RKO (cell line): ENCODE measurements around the gene ZCCHC9.
A peak's percentile ranks its signal among the peaks of the same experiment; 100 is the strongest.
"Not testable (repeated sequence)": the region's sequence is repeated elsewhere in the genome, so short reads cannot be mapped to it uniquely, and the experiment has no call there.

Experiments used
- DNase-seq: peaks from one replicate; pipeline ENCODE4 v3.0.0-alpha.2; 2016; ENCODE audit warnings: low spot score

Gene ZCCHC9

GRCh38 chr5:81305785-81306184, 4.4 kb downstream of the ZCCHC9 start:
- no peak for DNase-seq

- DNase-seq = no peak
These were observed 7.4 kb downstream of the ZCCHC9 start for GRCh38 chr5:81308836-81309235.

- DNase-seq = no peak
These were observed 9.1 kb downstream of the ZCCHC9 start for GRCh38 chr5:81310402-81311063.

- DNase-seq = no peak
These were observed 11.9 kb downstream of the ZCCHC9 start for GRCh38 chr5:81313278-81313677.

DNA sequence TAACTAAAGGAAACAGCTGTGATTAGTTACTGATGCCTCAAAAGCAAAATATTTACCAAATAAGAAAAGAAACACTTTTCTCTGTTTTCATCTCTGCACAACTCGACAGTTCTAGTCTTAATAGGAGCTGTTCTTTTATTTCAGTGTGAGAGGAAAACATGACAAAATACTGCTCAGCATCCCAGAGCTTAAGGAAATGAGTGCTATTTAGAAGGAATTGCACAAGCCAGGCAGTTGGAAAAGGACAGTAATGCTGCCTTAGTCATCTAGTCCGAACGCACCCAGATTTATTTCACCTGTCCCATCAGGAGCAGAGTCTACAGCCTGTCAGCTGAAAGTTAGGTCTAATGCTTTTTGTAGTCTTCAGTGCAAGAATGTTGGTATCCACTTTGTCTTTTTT, 12.3 kb downstream of the ZCCHC9 start:
- no peak for DNase-seq

GRCh38 chr5:81314581-81314980, 13.2 kb downstream of the ZCCHC9 start:
- DNase-seq = no peak

- peak; percentile 36 for DNase-seq
These were observed 13.9 kb downstream of the ZCCHC9 start for GRCh38 chr5:81315336-81315735.

DNA sequence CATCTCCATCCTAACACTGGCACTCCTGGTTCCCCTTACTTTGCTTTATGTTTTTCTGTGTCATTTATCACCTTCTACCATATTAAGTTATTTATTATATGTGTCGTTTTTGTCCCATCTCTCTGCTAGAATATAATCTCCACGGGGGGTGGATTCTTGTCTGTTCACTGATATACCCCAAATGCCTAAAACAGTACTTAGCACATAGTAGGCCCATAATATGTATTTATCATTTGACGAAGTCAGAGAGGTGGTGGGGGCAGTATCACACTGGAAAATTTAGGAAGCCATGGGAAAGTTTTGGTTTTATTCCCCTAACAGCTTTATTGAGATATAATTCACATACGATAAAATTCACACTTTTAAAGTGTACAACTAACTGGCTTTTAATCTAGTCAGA, 14.4 kb downstream of the ZCCHC9 start:
- no peak for DNase-seq

DNA sequence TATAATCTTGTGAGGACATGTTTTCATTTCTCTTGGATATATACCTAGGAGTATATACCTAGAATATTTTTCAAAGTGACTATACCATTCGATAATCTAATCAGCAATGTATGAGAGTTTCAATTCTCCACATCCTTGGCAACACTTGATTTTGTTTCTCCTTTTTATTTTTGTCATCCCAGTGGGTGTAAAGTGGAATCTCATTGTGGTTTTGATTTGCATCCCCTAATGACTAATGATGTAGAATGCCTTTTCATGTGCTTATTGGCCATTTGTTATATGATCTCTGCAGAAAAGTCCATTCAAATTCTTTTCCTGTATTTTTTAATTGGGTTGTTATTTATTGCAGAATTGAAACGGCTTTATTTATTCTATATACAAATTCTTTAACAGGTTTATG, 15.2 kb downstream of the ZCCHC9 start:
- DNase-seq = no peak

- DNase-seq = no peak
These were observed 16.1 kb downstream of the ZCCHC9 start for GRCh38 chr5:81317536-81317935.

DNA sequence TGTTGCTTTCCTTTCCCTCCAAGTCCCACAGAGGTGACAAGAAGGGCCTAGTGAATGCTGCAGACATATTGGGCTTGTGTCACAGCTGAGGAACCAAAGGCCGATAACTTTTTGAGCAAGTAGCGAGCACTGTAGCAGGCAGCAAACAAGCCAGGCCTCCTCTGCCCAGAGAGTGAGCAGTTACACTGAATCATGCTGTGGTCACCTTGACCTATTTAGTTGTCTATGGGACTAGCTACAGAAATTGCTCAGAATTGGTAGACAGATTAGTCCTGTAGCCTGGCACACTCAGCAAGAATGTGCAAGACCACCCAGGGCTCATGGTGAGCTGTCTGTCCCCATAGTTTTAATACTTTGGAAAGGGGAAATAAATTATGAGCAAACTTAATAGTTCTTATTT, 25.2 kb downstream of the ZCCHC9 start:
- no peak for DNase-seq

DNA sequence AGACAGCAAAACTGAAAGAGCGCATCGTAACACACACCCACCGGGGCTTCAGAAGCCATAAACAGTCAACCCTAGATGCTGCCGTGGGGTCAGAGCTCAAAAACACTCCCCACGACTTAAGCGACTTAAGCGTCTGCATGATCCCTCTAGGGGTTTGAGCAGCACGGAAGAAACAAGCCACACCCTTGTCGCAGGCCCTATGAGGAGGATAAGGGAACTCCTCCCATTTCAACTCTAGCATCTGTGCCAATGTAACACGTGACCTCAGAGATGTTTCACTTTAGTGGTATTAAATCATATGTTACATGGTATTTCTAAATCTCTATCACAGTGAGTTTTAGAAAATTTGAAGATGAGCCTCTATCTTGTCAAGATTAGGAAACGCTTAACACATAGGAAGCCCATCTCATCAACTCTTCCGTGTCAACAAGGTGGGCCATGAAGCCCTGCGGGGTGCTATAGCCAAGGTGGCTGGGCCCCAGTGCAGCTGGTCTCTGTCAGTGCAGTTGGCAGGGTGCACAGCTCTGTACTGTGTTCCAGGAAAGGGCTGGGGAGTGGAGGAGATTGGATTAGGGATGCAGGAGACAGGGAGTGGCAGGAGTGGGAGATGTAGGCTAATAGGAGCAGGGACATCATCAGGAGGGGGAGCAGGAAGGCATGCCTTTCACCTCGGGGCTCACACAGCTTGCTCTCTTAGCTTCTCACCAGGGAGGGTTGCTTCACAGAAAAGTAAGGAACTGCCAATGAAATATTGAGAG, 33.1 kb downstream of the ZCCHC9 start:
- no peak for DNase-seq

- DNase-seq = no peak
These were observed 34.6 kb downstream of the ZCCHC9 start for GRCh38 chr5:81335946-81336345.

DNA sequence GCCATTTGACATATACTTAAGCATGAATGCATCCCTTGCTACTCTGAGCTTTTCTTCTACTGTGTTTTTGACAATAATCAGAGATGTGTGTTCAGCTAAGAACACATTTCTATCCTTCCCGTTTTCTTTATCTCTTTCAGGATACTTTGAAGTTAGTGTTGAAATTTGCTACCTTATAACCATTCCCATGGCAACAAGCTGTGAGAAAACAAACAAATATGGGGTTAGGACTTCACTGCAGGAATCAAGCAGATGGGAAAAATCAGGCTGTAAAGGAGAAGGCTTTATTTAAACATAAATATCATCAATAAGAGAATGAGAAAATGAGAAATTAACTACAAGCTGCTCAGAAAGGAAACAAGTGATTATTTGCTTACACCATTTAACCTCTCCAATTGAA, 35.2 kb downstream of the ZCCHC9 start:
- DNase-seq = no peak

DNA sequence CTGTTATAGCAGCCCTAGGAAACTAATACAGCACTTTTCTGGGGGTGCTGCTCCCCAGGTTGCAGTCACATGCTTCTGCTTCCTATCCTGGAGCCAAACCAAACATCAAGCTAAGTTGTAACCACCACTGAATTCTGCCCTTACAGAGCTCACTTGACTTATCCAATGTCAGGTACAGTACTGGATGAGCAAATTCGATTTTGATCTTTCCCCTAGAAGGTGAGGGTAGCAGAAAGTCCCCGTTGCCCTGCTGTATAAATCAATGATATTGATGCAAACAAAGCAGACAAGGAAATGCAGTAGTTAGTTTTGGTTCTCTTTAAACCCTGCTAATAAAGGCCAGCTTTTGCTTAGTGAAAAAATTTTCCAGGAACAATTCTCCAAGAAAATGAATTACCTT, 36.4 kb downstream of the ZCCHC9 start:
- no peak for DNase-seq

GRCh38 chr5:81338213-81338612, 36.8 kb downstream of the ZCCHC9 start:
- not testable (repeated sequence) for DNase-seq

- DNase-seq = no peak
These were observed 43.3 kb downstream of the ZCCHC9 start for GRCh38 chr5:81344736-81345135.

DNA sequence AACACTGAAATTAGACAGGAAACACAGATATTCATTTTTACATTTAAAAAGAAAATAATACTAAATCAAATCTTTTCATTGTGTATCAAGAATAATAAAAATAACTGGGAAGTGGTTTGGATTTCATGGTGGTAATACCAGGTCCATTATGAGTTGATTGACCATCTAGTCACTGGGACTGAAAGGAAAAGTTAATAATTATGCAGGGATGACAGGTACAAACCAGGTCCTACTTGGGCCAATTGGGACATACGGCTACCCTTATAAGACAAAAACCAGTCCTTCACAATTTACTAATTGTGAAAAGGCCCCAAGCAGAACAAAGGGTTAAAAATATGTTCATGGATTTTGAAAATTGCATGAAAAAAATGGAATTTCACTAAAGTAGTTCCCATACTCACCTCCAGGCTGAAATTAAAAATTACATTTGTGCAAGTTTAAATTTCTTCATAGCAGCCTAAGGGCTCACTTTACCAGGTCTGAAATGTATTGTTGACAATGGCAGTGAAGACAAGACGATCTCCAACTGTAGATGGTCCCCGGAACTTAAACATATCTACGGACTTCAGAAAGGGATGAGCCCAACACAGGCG, 44.1 kb downstream of the ZCCHC9 start:
- no peak for DNase-seq

DNA sequence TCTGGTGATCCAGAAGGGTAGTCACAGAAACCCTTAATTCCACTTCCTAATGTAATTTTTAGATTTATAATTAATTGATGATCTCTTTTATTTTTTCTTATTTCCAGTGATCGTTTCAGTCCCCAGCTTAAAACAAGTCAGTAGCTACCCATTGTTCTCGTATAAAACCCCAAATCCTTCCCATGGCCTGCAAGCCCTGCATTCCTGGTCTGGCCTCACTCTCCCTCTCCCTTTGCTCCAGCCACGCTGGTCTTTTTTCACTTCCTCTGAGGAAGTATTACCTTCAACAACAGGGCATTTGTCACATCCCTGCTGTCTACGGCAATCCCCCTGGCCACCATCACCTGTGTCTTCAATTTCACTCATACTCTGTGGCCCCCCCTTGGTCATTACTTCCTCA, 47.8 kb downstream of the ZCCHC9 start:
- DNase-seq = no peak

GRCh38 chr5:81350507-81350906, 49.1 kb downstream of the ZCCHC9 start:
- no peak for DNase-seq

DNA sequence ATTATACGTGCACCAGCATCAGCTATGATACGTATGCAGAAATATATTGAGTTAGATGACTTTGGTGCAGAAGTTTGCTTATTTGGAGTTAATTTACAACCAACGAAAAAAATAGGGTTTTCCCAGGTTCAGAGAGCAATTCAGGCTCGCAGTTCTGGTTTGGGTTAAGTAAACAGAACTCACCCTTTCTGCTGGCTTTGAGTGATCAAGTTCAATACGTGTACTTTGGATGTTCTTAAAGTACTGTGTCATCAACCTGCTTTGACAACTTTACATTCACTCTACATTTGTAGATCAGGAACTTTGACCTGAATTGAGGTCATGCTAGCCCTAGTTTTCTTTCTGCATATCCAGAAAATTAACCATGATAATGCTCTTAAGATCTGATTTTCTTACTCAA, 51.8 kb downstream of the ZCCHC9 start:
- no peak for DNase-seq

DNA sequence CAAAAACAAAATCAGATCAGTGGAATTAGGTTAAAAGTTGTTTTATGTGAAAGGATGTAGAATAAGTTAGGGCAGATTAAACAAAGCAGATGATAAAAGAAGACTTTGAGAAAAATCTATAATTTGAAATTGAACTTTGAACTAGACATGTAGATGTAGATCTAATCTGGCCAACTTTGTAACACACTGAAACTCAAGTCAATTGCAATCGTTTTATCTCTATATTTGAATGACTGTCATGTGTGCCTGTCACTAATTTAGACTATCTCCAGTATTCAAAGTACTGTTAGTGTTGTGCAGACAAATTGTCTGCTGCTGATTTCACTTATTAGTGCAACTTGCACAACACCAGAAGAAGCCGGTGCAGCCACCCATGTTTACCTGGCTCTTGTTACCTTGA, 52.7 kb downstream of the ZCCHC9 start:
- no peak for DNase-seq
